GM12872 (cell line): ENCODE measurements around the gene TNFAIP1.

Source experiments
- TF ChIP-seq, protein P1 (sequence below): IDR thresholded peaks from 3 replicates; pipeline ENCODE4 v1.5.1; 2011; ENCODE audit warnings: low read depth, mild to moderate bottlenecking, low read length, moderate library complexity; ENCODE audit not compliant: insufficient read depth

Gene TNFAIP1

DNA sequence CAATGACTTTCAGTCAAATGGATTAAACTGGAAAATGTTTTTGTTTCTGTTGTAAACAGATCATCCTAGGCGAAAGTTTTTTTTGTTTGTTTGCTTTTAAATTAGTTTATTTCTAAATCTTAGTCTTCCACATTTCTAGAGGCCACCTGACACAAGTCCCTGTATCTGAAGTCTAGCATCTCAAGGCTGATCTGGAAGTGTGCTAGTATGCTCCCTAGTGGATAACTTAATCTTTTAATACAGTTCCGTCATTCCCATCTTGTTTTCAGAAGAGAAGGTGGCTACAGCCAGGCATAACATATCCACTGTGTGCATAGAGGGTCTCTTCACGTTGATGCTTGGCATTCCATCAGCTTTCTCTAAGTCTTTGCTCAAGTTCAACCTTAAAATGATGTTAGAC is 7.9 kb upstream of the TNFAIP1 start:
- TF ChIP-seq, protein P1, sequence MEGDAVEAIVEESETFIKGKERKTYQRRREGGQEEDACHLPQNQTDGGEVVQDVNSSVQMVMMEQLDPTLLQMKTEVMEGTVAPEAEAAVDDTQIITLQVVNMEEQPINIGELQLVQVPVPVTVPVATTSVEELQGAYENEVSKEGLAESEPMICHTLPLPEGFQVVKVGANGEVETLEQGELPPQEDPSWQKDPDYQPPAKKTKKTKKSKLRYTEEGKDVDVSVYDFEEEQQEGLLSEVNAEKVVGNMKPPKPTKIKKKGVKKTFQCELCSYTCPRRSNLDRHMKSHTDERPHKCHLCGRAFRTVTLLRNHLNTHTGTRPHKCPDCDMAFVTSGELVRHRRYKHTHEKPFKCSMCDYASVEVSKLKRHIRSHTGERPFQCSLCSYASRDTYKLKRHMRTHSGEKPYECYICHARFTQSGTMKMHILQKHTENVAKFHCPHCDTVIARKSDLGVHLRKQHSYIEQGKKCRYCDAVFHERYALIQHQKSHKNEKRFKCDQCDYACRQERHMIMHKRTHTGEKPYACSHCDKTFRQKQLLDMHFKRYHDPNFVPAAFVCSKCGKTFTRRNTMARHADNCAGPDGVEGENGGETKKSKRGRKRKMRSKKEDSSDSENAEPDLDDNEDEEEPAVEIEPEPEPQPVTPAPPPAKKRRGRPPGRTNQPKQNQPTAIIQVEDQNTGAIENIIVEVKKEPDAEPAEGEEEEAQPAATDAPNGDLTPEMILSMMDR: no peak

DNA sequence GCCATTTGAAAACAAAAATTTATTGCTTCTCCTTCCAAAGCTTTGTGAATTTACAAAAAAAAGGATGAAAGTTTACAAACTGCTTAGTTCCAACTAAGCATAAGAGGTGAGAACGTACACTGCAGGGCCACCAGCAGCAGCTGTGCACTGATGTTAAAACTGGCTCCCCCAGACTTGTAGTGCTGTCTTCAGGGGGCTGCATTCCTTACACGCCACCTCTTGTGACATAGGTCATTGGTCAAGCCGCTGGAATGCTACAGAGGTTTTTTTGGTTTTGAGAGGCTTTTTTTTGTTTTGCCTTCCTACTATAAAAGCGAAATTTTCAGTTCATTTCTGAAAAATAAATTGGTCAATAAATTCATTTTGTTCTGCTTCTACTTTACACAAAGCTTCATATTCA is 7.2 kb upstream of the TNFAIP1 start:
- TF ChIP-seq, protein P1: no peak

DNA sequence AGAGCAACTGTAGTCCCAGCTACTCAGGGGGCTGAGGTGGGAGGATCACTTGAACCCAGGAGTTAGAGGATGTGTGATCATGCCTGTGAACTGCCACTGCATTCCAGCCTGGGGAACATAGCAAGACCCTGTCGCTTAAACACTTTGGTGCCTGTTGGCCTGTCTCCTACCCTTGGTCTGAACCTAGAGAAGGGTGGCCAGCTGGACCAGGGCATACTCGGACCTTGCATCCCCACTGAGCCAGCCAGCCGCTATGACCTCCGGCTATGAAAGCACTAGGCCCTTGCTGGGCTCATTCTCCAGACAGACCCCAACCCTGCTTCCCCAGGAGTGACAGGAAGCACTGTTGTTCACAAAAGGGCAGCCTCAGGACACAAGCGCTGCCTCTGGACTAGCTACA is 4.9 kb upstream of the TNFAIP1 start:
- TF ChIP-seq, protein P1: no peak

DNA sequence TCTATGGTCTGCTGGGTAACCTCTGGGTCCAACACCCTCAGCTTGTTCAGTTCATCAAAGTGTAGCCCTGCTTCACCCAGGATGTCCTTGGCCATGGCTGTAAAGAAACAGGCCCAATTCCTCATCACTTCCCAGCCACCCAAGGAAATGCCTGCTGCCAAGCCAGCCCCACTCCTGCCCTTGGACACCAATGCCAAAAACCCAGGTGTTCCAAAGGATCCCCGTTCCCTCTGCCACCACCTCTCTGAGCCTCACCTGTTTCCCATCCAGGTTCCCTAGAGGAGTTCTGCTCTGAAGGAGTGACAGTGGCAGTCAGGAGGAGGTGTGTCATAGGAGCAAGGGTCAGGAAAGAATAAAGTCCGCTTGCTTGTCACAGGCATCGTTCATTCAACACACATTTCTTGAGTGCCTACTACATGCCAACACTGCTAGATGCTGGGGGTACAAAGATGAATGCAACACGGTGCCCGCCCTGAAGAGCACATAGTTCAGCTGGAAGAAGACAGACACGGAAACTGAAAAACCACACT is 3.6 kb upstream of the TNFAIP1 start:
- TF ChIP-seq, protein P1: no peak

DNA sequence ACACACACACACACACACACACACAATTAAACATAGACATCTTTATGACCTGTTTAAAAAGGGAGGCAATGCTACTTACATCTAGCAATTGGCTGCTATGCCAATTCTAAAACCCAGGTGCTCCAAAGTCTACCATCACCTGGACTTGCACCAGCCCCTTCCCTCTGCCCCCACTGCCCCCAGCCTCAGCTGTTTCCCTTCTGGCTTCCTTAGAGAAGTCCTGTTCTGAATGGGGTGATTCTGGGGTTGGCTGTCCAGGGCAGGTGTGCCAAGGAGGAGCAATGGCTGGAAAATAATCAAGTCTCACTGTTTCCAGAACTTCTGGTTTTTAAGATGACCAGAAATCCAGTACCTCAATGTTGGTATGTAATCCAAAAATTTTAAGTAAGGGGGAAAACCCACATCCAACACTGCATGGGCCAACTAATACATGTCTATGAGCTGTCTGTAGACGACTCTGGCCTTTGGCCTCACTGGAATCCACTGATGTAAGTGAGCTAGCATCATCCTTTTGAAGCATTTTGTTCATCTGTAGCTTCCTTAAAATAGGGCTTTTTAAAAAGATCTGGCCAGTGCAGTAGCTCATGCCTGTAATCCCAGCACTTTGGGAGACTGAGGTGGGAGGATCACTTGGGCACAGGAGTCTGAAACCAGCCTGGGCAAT is 2.3 kb upstream of the TNFAIP1 start:
- TF ChIP-seq, protein P1: no peak

DNA sequence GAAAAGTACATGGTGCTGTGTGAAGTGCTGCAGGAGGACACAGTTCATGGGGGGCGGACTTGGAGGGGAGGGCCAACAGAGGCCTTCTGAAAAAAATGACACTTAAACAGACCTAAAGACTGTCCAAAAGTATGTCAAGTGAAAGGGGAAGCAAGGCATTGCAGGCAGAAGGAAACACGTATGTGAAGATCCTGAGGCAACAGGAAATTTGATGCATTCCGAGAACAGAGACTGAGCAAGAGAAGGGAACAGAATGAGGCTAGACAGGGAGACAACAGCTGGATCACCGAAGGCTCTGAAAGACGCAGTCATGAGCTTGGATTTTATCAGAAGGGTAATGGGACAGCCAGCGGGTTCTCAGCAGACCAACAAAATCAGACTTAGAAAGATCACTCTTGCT is 1.4 kb upstream of the TNFAIP1 start:
- TF ChIP-seq, protein P1: no peak

DNA sequence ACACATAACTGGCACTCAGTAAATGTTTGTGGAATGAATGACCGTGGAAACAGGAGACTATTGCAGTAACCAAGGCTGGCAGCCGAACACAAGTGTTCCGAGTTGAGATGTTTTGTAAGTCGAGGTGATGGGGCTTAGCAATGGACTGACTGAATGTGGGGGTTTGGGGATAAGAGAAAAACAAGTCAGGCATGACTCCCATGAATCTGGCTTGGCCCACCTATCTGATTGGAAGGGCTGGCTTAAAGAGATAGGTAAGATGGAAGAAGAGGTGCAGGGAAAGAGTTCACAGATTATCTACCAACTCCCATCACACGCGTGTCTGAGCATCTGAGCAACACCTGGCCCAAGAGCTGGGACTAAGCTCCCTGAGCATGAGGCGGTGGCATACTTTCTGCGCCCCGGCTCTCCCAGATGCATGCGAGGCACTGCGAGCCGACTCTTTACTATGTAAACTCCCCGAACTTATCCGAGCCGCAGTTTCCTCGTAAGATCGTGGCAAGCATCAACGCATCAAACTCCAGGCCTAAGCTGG is 828 bp upstream of the TNFAIP1 start:
- TF ChIP-seq, protein P1: no peak
